Stomach (tissue), 4 donors: ENCODE results near the gene CBL.

ENCODE experiments used
- EP300 ChIP-seq: sonication (generic); formaldehyde crosslinking; IDR thresholded peaks from one replicate; pipeline ENCODE4 v1.6.1; 2017; ENCODE audit warnings: antibody characterized with exemption
- POLR2A ChIP-seq, 4 donors: fragments of 450-650 bp; IDR thresholded peaks; one replicate each; pipeline ENCODE4 v1.6.1; 2016; ENCODE audit warnings: antibody characterized with exemption in 4 of 4, control low read depth in 2 of 4, mild to moderate bottlenecking in 1 of 4, moderate library complexity in 1 of 4
- POLR2AphosphoS5 ChIP-seq, 3 donors: sonication (generic); formaldehyde crosslinking; IDR thresholded peaks; one replicate each; pipeline ENCODE4 v1.6.1; 2016; ENCODE audit warnings: antibody characterized with exemption in 3 of 3
- TF ChIP-seq, protein P1 (sequence below), 7 experiments: fragments of 450-650 bp in 4 of 7; fragments of 200-600 bp in 3 of 7; sonication (generic) in 3 of 7; IDR thresholded peaks; one replicate each; pipeline ENCODE4 v1.5.1; 2016 to 2019; ENCODE audit warnings: antibody characterized with exemption in 7 of 7, control low read depth in 2 of 7, mild to moderate bottlenecking in 1 of 7

DNA sequence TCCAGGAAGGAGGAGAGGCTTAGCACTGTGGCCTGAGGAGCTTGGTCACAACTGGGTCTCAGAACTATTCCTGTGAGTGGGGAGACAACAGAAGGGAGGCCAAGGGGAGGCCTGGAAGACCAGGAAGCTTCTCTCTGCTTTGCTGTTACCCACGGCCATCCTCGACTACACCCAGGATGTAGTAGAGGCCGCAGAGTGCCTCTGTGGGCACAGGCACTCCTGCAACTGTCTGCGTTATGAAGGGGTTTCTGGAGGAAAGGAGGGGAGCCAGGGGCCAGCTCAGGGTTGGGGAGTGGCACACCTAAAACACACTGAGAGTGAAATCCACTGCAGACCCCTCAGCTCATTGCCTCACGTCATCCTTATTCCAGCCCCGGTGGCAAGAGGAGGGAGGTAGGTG lies 144.2 kb downstream of the CBL start:
- TF ChIP-seq, protein P1, sequence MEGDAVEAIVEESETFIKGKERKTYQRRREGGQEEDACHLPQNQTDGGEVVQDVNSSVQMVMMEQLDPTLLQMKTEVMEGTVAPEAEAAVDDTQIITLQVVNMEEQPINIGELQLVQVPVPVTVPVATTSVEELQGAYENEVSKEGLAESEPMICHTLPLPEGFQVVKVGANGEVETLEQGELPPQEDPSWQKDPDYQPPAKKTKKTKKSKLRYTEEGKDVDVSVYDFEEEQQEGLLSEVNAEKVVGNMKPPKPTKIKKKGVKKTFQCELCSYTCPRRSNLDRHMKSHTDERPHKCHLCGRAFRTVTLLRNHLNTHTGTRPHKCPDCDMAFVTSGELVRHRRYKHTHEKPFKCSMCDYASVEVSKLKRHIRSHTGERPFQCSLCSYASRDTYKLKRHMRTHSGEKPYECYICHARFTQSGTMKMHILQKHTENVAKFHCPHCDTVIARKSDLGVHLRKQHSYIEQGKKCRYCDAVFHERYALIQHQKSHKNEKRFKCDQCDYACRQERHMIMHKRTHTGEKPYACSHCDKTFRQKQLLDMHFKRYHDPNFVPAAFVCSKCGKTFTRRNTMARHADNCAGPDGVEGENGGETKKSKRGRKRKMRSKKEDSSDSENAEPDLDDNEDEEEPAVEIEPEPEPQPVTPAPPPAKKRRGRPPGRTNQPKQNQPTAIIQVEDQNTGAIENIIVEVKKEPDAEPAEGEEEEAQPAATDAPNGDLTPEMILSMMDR (IDR thresholded peaks at IDR 0.05): no peak
- no peak for TF ChIP-seq POLR2AphosphoS5 (IDR thresholded peaks at IDR 0.05)
- no peak for TF ChIP-seq POLR2A (IDR thresholded peaks at IDR 0.05)
- no peak for TF ChIP-seq EP300
